Neural cell (in vitro differentiated cells): Measurements from ENCODE around the gene TRIM4. TPM values are rescaled to one million over a fixed set of nuclear protein-coding genes. Genes with fewer than 3 reads are reported as not detected.
"Not testable (repeated sequence)": the region's sequence is repeated elsewhere in the genome, so short reads cannot be mapped to it uniquely, and the experiment has no call there.

Source experiments
- H2AFZ ChIP-seq: fragments of 200-600, 300-800 bp; sonication (generic), shearing (Covaris generic); 2 replicates; pipeline ENCODE4 v1.6.0; 2014; ENCODE audit warnings: low read depth, mild to moderate bottlenecking, antibody characterized with exemption, low read length, moderate library complexity
- H3F3A ChIP-seq: fragments of 200-600 bp; shearing (Covaris generic); 2 replicates; pipeline ENCODE4 v1.6.1; 2016; ENCODE audit warnings: mild to moderate bottlenecking, moderate library complexity, mixed read lengths, antibody characterized with exemption, low read length; ENCODE audit not compliant: insufficient read depth, poor library complexity, severe bottlenecking
- H3K27ac ChIP-seq: fragments of 200-600, 300-800 bp; sonication (generic), shearing (Covaris generic); 2 replicates; pipeline ENCODE4 v1.5.1; 2014; ENCODE audit warnings: mild to moderate bottlenecking, low read length, moderate library complexity
- H3K27me3 ChIP-seq: fragments of 300-800, 200-600 bp; sonication (generic), shearing (Covaris generic); 2 replicates; pipeline ENCODE4 v1.6.0; 2014; ENCODE audit warnings: mild to moderate bottlenecking, low read depth, low read length, moderate library complexity; ENCODE audit not compliant: insufficient read depth
- H3K36me3 ChIP-seq: fragments of 300-800, 200-600 bp; sonication (generic), shearing (Covaris generic); 2 replicates; pipeline ENCODE4 v1.5.1; 2014; ENCODE audit warnings: mild to moderate bottlenecking, antibody characterized with exemption, low read length, moderate library complexity; ENCODE audit not compliant: insufficient read depth
- H3K4me2 ChIP-seq: fragments of 300-800, 200-600 bp; sonication (generic), shearing (Covaris generic); 2 replicates; pipeline ENCODE4 v1.6.0; 2014; ENCODE audit warnings: mild to moderate bottlenecking, low read length
- H3K4me3 ChIP-seq: fragments of 300-800, 200-600 bp; sonication (generic), shearing (Covaris generic); 2 replicates; pipeline ENCODE4 v1.5.1; 2014; ENCODE audit warnings: mild to moderate bottlenecking, low read length, moderate library complexity
- H3K79me2 ChIP-seq: fragments of 200-600 bp; shearing (Covaris generic); replicated peaks from 2 replicates; pipeline ENCODE4 v1.6.0; 2014; ENCODE audit warnings: mild to moderate bottlenecking, low read length, moderate library complexity; ENCODE audit not compliant: insufficient read depth
- H3K9ac ChIP-seq: fragments of 300-800, 200-600 bp; sonication (generic), shearing (Covaris generic); 2 replicates; pipeline ENCODE4 v1.6.1; 2016; ENCODE audit warnings: mild to moderate bottlenecking, low read length, mixed read lengths
- H3K9me2 ChIP-seq: fragments of 200-600 bp; shearing (Covaris generic); 2 replicates; pipeline ENCODE4 v1.6.1; 2016; ENCODE audit warnings: mild to moderate bottlenecking, low read length, mixed read lengths; ENCODE audit not compliant: insufficient read depth
- H3K9me3 ChIP-seq: fragments of 200-600, 300-800 bp; sonication (generic), shearing (Covaris generic); 2 replicates; pipeline ENCODE4 v1.6.1; 2016; ENCODE audit warnings: mild to moderate bottlenecking, mixed run types, low read length, moderate library complexity, mixed read lengths
- H4K20me1 ChIP-seq: fragments of 200-600 bp; shearing (Covaris generic); 2 replicates; pipeline ENCODE4 v1.6.1; 2016; ENCODE audit warnings: mild to moderate bottlenecking, mixed run types; ENCODE audit not compliant: insufficient read depth
- CTCF ChIP-seq: fragments of 450-650 bp; IDR thresholded peaks from 2 replicates; pipeline ENCODE4 v1.5.1; 2014; ENCODE audit warnings: antibody characterized with exemption, mild to moderate bottlenecking, moderate library complexity; ENCODE audit not compliant: poor library complexity, severe bottlenecking
- MXI1 ChIP-seq: fragments of 450-650 bp; conservative IDR thresholded peaks from 2 replicates; pipeline ENCODE4 v1.6.1; 2014; ENCODE audit warnings: antibody characterized with exemption, mild to moderate bottlenecking; ENCODE audit not compliant: poor library complexity, severe bottlenecking
- POLR2AphosphoS5 ChIP-seq: IDR thresholded peaks from 2 replicates; pipeline ENCODE4 v1.6.1; 2012
- RAD21 ChIP-seq: fragments of 450-650 bp; conservative IDR thresholded peaks from 2 replicates; pipeline ENCODE4 v1.6.1; 2014; ENCODE audit warnings: antibody characterized with exemption, mild to moderate bottlenecking, moderate library complexity
- SMC3 ChIP-seq: fragments of 450-650 bp; conservative IDR thresholded peaks from 2 replicates; pipeline ENCODE4 v1.6.1; 2014; ENCODE audit warnings: antibody characterized with exemption, mild to moderate bottlenecking, moderate library complexity; ENCODE audit not compliant: poor library complexity
- TAF1 ChIP-seq: IDR thresholded peaks from 2 replicates; pipeline ENCODE4 v1.6.1; 2012; ENCODE audit warnings: low read depth
- polyA plus RNA-seq: library from polyadenylated mRNA; depleted of rRNA; stranded (reverse); fragments of >200 nt; gene quantifications from 2 replicates; pipeline ENCODE4 v1.2.3, GENCODE V29; 2014

The TRIM4 gene
- polyA plus RNA-seq, 1 donor from 2014 or later: not detected

- not testable (repeated sequence) for H3K79me2 ChIP-seq, H3K27me3 ChIP-seq, H3K27ac ChIP-seq, H3K4me2 ChIP-seq, H2AFZ ChIP-seq, H3K36me3 ChIP-seq, H3K9me2 ChIP-seq, H3K9ac ChIP-seq, H4K20me1 ChIP-seq, H3K4me3 ChIP-seq, H3F3A ChIP-seq, H3K9me3 ChIP-seq
Observed at GRCh38 chr7:99950819-99951218, 31.5 kb upstream of the TRIM4 start.

GRCh38 chr7:99949645-99950228 is 30.4 kb upstream of the TRIM4 start:
- no peak for TF ChIP-seq TAF1
- no peak for TF ChIP-seq SMC3
- TF ChIP-seq CTCF: no peak
- TF ChIP-seq MXI1: no peak
- TF ChIP-seq RAD21: no peak
- TF ChIP-seq POLR2AphosphoS5: no peak
- Histone ChIP-seq H3K4me3 (no peak overlapping the region), H3K9me3 (no peaks in the 10 kb centered on the region), H3K27me3 (no peaks in the 10 kb centered on the region), H3K9me2 (no peaks in the 10 kb centered on the region), H3K79me2 (no peaks in the 10 kb centered on the region), H3K4me2 (no peak overlapping the region), H3K36me3 (no peaks in the 10 kb centered on the region), H2AFZ (no peak overlapping the region), H3K9ac (no peak overlapping the region), H4K20me1 (no peaks in the 10 kb centered on the region), H3K27ac (no peak overlapping the region), H3F3A (no peaks in the 10 kb centered on the region)

GRCh38 chr7:99947608-99948007 is 28.3 kb upstream of the TRIM4 start:
- no peaks in the 10 kb centered on the region for H4K20me1 ChIP-seq
- H3F3A ChIP-seq: no peaks in the 10 kb centered on the region
- no peaks in the 10 kb centered on the region for H3K36me3 ChIP-seq
- H3K9ac ChIP-seq: no peak overlapping the region
- no peaks in the 10 kb centered on the region for H3K9me2 ChIP-seq
- H3K9me3 ChIP-seq: no peaks in the 10 kb centered on the region
- no peak for TF ChIP-seq CTCF
- no peaks in the 10 kb centered on the region for H3K27me3 ChIP-seq
- H3K4me2 ChIP-seq: no peak overlapping the region
- H2AFZ ChIP-seq: no peak overlapping the region
- no peaks in the 10 kb centered on the region for H3K79me2 ChIP-seq
- no peak overlapping the region for H3K4me3 ChIP-seq
- H3K27ac ChIP-seq: no peak overlapping the region
